Stimulated activated CD4-positive, alpha-beta T cell treated with anti-CD3 and anti-CD28 coated beads, Interleukin-4, amount 100 ng/mL, for 24 hours (primary cell): ENCODE measurements around the gene PDE4B.
"Not testable (repeated sequence)": the region's sequence is repeated elsewhere in the genome, so short reads cannot be mapped to it uniquely, and the experiment has no call there.

Experiments used
- DNase-seq: peaks from one replicate; pipeline ENCODE4 v3.0.0-alpha.2; 2020

Gene PDE4B

GRCh38 chr1:66412704-66413103 lies 620.0 kb downstream of the PDE4B start:
- DNase-seq = no peak

DNA sequence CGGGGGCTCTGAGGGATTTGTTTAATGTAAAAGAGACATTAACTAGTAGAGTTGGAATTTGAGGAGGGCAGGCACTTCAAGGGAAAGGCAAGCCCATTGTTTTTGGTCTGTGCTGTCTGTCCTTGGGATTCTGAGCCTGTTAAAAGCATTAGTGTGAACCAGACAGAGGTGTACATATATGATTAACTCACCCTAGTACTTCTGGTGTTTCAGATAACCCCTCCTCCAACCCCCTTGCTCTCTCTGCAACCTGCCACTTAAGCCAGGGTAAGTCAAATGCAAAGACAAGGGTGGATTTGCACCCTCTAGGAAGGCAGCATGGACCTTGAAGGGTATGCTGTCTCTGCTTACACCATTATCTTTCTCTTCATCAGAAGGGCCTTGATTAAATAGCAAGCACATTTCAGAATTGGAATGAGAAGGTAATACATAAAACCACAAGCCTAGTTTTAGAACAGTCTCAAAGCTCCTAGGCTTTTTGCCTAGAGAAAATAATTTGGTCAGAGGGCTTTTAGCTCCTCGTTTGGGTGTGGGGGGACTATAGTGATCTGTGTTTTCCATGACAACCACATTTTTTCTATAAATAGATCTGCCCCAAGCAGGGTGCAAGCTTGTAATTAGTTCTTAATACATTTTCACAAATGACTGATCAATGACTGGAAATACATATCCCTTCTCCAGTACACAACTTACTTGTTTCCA lies 620.6 kb downstream of the PDE4B start:
- DNase-seq = no peak

DNA sequence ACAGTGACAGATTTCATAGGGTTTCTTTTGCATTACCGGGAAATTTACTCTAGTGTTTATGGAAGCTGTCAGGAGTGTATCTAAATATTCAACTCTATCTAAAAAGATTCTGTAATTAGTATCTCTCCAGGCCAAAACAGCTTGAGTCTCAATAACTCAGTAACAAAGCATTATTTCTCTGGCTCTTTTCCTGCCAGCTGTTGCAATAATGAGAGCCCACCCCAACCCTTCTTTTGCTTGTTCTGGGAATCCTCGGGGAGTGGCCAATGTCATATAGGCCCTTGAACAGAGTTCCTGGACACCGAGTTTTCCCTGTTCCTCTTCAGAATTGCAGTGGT lies 621.1 kb downstream of the PDE4B start:
- DNase-seq = no peak

- DNase-seq = no peak
These were observed 622.6 kb downstream of the PDE4B start for GRCh38 chr1:66415281-66415680.

GRCh38 chr1:66415866-66416265 lies 623.2 kb downstream of the PDE4B start:
- DNase-seq = no peak

GRCh38 chr1:66416295-66416694 lies 623.6 kb downstream of the PDE4B start:
- DNase-seq = no peak

DNA sequence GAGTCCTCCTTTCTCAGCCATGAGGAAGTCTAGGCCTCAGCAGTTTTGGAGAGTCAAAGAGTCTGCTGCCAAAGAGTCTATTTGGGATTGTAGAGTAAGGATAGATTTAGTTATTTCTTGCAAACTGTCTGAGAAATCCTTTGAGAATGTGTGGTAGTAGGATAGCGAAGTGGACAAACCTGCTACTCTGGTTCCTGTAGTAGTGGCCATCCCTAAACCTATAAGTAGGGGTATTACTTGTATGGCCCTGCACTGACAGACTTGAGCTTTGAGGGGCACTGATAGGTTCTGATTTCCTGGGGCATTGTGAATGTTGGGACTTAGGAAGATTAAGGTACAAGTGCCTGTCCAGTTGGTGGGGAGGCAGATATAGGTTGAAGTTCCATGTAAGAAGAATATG lies 625.3 kb downstream of the PDE4B start:
- no peak for DNase-seq

- not testable (repeated sequence) for DNase-seq
These were observed 627.5 kb downstream of the PDE4B start for GRCh38 chr1:66420171-66420570.

- not testable (repeated sequence) for DNase-seq
These were observed 628.2 kb downstream of the PDE4B start for GRCh38 chr1:66420906-66421305.

DNA sequence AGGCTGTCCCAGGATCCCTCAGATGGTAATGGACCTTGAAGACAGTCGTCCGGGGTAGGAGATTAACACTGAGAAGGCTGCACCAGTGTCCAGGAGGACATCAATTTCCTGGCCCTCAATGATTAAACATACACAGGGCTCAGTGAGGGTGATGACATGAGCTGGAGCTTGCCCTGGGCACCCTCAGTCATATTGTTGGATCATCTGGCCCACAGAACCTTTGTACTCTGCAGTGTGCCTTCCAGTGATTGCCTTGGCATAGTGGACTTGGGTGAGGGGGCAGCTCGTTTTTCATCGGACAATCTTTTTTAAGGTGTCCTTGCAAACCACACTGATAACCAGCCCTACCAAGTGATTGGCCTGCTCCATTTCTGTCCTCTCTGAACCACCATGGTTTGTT lies 630.1 kb downstream of the PDE4B start:
- no peak for DNase-seq
